GF-D8 (cell line): ENCODE results near the gene EBF4.
A peak's percentile ranks its signal among the peaks of the same experiment; 100 is the strongest.

Experiments
- DNase-seq: peaks from one replicate; lab custom pipeline; 2025; lab: John Stamatoyannopoulos, UW

Gene EBF4

DNA sequence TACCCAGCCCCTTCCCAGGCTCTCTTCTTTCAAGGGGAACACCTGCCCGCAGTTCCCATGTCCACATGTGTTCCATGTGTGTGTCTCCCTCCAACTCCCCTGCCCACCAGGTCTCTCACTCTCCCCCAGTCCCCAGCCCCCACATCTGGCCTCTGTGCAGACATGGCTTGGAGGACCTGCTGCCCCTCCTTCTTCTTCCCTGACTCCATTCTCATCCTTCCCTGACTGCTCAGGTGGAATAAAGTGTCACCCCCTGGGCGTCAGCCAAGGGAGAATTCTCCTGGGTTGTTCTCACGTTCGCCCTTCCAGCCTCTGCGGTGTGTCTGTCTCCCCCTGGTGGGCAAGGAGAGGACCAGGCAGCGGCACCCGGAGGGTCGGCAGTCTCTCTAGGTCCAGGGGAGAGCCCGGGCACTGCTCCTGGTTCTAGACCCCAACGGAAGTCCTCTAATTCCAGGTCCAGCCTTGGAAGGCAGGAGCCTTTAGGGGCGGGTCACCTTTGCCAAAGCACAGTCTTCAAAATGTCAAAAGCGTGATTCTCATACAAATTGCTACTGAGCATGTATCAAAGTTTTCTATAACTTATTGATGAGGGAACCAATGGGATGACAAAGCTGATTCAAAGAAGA is 50.5 kb downstream of the EBF4 start:
- peak; percentile 11 for DNase-seq

DNA sequence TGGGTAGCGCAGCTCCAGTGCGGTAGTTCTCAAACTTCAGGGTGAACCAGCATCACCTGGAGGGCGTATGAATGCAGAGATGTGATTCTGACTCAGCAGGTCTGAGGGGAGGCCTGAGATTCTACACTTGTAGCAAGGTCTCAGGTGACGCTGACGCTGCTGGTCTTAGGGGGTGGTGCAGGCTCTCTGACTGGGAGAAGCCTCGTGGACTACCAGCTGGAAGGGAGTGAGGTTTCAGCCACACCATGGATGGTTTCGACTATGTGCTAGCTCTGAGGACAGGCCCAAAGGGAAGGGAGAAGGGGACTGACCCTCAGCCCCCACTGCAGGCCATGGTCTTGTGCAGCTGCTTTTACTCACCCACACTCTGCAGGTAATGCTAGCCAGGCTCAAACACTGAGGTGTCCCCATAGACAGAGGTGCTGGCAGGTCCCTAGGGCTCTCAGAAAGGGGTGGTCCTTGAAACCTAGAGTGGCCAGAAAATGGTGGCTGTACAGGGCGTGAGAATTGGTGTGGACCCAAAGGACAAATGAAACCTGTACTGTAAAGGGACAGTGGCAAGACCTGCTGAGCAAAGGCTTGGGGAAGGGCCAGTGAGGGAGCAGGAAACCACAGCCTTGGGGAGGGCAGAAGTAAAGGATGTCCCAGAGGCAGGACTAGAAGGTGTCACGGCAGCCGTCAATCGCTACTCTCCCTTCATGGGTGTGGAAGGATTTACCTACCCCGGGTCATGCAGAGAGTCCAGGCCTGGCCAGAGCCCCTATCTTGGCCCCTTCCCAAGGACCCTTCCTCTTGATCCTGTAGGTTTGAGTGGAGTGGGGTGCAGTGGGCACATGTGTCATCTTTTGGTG is 52.7 kb downstream of the EBF4 start:
- DNase-seq = no peak

GRCh38 chr20:2745936-2746635 is 53.5 kb downstream of the EBF4 start:
- DNase-seq = no peak

GRCh38 chr20:2746636-2747265 is 54.2 kb downstream of the EBF4 start:
- no peak for DNase-seq

- DNase-seq = no peak
These were observed 55.2 kb downstream of the EBF4 start for GRCh38 chr20:2747676-2748235.

DNA sequence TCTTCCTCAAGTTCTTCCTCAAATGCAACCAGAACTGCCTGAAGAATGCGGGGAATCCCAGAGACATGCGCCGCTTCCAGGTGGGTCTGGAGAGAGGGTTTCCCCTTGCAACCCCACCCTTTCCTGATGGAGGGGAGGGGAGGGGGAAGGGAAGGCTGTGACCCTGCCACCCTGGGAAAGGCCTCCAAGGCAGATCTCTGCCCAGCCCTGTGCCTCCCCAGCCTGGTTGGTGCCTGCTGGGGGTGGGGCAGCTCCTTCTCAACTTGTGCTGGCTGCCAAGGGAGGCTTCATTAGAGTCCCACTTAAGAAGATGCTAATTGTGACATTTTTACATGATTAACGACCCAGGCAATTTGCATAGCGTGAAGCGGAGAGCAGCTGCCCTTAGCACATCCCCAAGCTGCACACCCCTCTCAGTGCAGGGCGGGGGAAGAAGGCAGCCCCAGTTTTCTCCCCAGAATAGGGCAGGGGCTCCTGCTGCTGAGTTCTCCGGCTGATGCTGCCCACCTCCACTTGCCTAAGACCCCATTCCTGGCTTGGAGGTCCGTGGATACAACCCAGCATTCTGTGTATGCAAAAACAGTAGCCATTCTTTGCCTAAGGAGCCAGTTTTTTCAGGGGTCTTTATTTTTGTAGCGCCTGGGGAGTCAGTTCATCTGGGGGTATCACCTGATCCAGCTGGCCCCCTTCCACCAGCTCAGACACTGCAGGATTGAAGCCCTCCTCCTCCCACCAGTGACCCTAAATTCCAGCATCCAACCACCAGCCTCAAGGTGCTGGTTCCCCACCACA is 56.2 kb downstream of the EBF4 start:
- DNase-seq = no peak

DNA sequence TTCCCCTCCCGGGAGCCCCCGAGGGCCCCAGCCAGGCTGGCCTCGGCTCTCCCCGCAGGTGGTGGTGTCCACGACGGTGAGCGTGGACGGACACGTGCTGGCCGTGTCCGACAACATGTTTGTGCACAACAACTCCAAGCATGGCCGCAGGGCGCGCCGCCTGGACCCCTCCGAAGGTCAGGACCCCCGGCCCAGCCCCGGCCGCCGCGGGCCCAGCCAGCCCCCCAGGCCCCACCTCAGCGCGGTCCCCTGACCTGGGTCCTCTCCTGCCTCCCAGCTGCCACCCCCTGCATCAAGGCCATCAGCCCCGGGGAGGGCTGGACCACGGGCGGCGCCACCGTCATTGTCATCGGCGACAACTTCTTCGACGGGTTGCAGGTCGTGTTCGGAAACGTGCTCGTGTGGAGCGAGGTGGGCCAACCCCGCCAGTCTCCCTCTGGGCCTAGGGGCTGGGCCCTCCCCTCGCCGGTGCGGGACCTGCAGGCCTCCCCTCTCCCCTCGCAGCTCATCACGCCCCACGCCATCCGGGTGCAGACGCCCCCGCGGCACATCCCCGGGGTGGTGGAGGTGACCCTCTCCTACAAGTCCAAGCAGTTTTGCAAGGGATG is 56.9 kb downstream of the EBF4 start:
- no peak for DNase-seq

DNA sequence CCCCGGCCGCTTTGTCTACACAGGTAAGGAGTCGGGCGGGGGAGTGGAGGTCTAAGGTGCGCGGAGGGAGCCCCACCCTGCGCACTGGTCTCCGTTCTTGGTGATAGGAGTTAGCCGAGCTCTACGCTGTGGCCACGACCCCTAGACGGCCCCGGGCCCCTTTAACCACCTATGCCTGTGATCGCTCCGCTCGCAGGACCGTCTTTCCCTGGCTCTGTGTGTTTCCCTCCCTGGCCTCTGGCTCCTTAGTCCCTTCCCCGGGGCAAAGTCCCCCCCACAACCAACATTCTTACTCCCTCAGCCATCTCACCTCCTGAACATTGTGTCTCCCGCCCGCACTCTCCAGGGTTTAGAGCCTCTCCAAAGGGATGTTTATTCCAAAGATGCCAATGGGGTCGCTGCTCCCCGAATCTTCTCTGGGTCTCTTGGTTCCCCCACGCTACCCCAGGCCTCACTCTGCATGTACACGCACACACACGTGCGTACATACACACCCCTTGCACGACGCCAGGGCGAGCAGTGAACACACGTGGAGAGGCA is 57.4 kb downstream of the EBF4 start:
- DNase-seq = no peak

DNA sequence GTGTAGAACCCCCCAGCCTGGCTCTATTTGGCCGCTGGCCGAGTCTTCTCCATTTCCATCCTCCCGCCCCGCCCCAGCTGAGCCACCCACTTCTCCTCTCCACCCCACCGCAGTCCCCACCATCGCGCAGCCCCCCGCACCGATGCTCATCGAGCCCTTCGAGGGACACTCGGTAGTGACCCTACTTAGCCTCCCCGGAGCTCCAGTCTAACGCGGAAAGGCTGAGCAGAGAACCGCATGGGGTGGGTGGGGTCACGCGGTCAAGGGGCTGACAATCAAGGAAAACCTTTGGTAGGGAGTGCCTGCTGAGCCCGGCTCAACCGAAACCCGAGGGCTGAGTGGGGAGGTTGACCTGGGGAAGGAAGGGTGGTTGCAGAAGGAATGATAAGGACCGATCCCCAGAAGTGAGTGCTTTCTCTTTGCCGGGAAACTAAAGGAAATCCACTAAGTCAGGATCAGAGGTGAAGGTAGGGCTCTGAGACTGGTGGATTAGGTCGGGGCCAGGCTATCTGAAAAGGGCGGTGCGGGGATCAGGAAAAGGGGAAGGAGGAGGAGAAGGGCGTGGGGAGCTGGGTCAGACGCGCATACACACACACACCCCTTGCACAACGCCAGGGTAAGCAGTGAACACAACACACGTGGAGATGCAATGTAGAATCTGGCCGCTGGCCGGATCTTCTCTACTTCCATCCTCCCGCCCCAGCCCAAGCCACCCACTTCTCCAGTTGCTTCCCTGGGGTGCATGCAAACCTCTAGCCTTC is 58.1 kb downstream of the EBF4 start:
- peak; percentile 51 for DNase-seq

DNA sequence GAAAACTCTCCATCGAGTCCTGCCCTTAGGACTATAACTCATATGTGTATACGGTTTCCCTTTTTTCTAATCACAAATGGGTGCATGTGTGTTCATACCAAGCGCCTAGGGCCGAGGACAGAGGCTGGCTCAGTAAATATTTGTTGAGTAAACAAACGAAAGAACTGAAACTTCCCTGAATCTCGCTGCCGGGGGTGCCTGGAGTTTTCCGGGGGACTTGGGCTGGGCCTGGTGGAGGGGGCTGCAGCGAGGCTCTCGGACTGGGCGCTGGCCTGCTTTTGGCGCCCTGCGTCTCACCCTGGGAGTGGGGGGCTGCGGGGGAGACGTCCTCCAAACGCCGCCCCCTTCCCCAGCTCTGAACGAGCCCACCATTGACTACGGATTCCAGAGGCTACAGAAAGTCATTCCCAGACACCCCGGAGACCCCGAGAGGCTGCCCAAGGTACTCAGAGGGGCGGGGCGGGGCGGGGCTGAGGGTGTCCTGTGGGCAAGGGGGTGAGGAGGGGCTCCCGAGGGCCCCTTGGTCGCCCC is 58.8 kb downstream of the EBF4 start:
- no peak for DNase-seq

- DNase-seq = no peak
These were observed 59.4 kb downstream of the EBF4 start for GRCh38 chr20:2751878-2752566.

DNA sequence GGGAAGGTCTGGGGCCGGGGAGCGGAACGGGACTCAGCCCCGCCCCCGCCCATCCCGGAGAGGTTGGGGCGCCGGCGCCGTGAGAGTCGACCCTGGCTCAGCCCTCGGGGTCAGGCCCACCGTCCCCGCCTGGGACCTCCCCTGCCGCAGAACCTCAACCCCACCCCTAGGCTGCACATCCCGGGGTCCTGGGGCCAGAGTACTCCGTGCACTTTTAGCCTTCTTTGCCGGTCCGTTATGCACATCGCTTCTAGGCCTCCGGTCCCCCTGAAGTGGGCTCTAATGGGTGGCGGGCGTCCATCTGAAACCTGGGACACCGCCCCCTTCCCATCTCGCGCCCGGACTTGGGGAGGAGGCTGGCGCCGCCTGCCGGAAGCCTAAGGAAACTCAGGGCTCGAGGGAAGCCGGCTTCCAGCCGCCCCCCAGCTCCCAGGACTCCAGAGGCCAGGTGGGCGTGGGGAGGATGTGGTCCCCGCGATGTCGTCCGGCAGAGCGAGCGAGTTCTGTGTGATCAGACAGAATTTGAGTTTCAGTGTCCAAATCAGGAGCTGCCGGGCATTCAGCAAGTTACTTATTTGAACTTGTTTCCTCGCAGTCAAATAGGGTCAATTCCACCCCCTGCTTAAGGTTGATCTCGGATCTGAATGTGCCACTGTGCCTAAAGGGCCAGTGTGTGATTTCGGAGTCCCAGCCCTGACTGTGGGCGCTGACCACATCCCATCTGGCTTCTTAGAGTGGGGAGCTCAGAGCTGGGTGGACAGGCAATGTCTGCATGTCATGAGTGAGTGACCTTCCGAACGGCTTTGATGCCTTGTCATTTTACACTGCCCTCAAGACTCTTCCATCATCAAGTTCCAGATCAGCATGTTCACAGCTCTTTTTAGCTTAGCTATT is 60.2 kb downstream of the EBF4 start:
- DNase-seq = no peak

DNA sequence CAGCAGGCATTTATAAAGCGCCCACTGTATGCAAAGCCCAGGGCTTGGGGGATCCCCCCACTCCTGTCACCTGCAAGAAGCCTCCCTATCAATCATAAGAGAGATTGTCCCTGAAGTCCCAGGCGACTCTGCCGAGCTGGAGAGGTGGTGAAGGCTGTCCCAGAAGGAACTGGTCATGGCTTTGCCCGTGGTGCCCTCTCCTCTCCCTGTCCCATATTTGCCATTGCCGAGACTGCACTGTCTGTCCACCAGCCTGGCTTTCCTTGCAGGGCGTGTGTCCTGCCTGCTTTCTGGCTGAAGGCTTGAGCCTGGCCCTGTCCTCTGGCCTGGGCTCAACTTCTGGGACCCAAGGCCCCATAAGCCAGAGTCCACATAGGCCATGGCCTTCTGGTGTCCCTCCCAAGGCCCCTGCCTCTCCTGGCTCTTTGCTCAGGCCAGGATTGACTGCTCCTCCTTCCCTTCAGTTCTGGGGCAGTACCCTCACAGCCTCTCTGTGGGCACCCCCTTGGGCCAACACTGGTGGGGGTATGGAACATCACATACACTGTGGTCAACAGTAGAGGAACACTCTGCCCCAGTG is 61.0 kb downstream of the EBF4 start:
- no peak for DNase-seq

GRCh38 chr20:2754424-2754823 is 61.8 kb downstream of the EBF4 start:
- DNase-seq = no peak

DNA sequence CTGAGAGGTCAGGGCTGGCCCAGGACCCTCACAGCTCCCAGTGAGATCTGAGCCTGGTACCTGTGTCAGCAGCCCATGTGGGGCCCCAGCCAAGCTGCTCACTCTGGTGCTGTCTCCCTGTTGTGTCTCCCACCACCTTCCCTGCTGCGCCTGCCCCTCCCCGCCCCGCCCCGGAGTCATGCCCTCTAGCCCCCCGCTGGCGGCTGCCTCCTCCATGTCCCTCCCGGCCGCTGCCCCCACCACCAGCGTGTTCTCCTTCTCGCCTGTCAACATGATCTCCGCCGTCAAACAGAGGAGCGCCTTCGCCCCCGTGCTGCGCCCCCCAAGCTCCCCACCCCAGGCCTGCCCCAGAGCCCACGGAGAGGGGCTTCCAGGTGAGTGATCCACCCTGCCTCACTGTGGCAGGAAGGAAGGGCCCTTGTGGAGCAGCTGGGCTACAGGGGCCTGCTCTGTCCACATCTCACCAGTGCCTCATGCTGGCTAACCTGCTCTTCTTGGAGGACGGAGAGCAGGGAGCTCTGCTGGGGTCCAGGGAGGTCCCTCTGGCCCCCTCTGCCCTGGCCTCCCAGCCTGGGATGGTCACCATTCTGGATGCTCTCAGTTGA is 63.0 kb downstream of the EBF4 start:
- DNase-seq = no peak

DNA sequence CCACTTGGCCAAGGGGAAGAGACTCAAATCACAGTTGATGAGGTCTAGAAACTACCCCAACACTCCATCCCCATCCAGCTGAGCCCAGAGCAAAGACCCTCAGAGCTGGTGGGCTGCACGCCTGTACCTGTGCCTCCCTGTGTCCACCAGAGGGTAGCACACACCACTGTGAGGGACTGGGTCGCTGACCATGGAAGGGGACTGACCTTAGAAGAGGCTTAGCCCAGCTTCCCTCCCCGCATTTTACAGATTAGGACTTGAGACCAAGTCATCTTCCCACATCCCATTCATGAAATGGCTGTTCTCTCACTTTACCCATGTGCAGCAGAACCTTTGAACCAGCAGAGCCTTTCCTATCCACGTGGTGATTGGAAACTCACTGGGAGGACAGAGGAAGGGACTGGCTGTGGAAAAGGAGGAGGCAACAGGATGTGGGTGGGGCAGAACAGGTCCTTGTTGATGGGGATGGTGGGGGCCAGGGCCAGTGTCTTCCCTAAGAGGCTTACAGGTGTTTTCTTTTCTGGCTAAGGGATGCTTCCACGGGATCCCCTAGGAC is 63.6 kb downstream of the EBF4 start:
- no peak for DNase-seq

DNA sequence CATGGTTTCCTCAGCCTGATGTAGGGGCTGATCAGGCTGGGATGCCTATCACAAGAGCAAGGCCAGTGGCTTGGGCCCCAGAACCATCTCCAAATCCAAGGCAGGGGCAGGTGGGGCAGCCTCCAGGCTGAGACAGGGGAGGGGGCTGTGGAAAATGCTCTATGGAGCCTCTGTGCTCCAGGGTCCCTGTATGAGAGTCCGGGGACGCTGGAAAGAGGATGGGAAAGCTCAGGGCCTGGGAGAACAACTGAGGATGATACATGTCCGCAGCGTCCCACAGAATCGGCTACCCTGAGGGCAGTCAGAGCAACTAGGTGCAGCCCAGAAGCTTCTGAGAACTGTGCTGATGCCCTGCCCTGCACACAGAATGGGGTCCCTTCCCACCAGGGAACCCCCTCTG is 64.4 kb downstream of the EBF4 start:
- no peak for DNase-seq
